Measurements from ENCODE around the gene POLR1A.

POLR1A gene

GRCh38 chr2:86044614-86045013 is 61.1 kb downstream of the POLR1A start:
- CTCF ChIA-PET: interaction anchor here (1.0 to 4.6 kb wide), 6 partner anchors 8 to 217 kb away, joined by 3 to 16 read pairs (median 5); no protein-coding TSS in a partner anchor
- TF ChIP-seq CTCF (IDR thresholded peaks at IDR 0.05; ENCODE audit: control extremely low read depth, extremely low read depth, low read depth, missing control alignments): no peak

GRCh38 chr2:86044045-86044444 is 61.6 kb downstream of the POLR1A start:
- CTCF ChIA-PET: interaction anchor here (1.0 to 4.6 kb wide), 5 partner anchors 8 to 217 kb away, joined by 3 to 16 read pairs (median 6); no protein-coding TSS in a partner anchor
- no peak for DNase-seq (ENCODE audit: extremely low spot score)
- TF ChIP-seq CTCF (IDR thresholded peaks at IDR 0.05; ENCODE audit: control extremely low read depth, extremely low read depth, low read depth, missing control alignments): no peak
- POLR2A ChIA-PET: no interaction called here

More at GRCh38 chr2:86044614-86045013, 61.1 kb downstream of the POLR1A start:
- DNase-seq (ENCODE audit: extremely low spot score): no peak
- POLR2A ChIA-PET: no interaction called here

- CTCF ChIA-PET: interaction anchor here (1.2 to 4.6 kb wide), 7 partner anchors 15 to 215 kb away, joined by 3 to 16 read pairs (median 5); partner anchors contain the start of gene ST3GAL5
- POLR2A ChIA-PET: no interaction called here
- no peak for TF ChIP-seq CTCF (IDR thresholded peaks at IDR 0.05; ENCODE audit: control extremely low read depth, extremely low read depth, low read depth, missing control alignments)
- no peak for DNase-seq (ENCODE audit: extremely low spot score)
Measured at GRCh38 chr2:86042256-86043168, 63.2 kb downstream of the POLR1A start.

GRCh38 chr2:86039963-86040655 is 65.6 kb downstream of the POLR1A start:
- POLR2A ChIA-PET: no interaction called here
- TF ChIP-seq CTCF (IDR thresholded peaks at IDR 0.05; ENCODE audit: control extremely low read depth, extremely low read depth, low read depth, missing control alignments): no peak
- CTCF ChIA-PET: interaction anchor here (1.1 to 2.4 kb wide), 3 partner anchors 27 to 154 kb away, joined by 3 to 10 read pairs (median 3); no protein-coding TSS in a partner anchor
- no peak for DNase-seq (ENCODE audit: extremely low spot score)

GRCh38 chr2:86039178-86039962 is 66.3 kb downstream of the POLR1A start:
- CTCF ChIA-PET: interaction anchor here (1.0 to 1.2 kb wide), 3 partner anchors 40 to 153 kb away, joined by 3 to 6 read pairs (median 3); no protein-coding TSS in a partner anchor
- POLR2A ChIA-PET: no interaction called here
- DNase-seq (ENCODE audit: extremely low spot score): no peak
- TF ChIP-seq CTCF (IDR thresholded peaks at IDR 0.05; ENCODE audit: control extremely low read depth, extremely low read depth, low read depth, missing control alignments): no peak
